GM23338 (cell line): ENCODE results near the gene CHMP1B. TPM values are rescaled to one million over a fixed set of nuclear protein-coding genes. Genes with fewer than 3 reads are reported as not detected.
A peak's percentile ranks its signal among the peaks of the same experiment; 100 is the strongest.

ENCODE experiments used
- ATAC-seq: fragments of 200-7000 bp; cut with Tn5 transposase; 3 replicates; pipeline ENCODE4 v1.9.1; 2020
- DNase-seq: peaks from one replicate; pipeline ENCODE4 v3.0.0-alpha.2; 2015; ENCODE audit warnings: low spot score
- H2AFZ ChIP-seq: fragments of 200-600 bp; sonication (generic); 2 replicates; pipeline ENCODE4 v1.8.0; 2016; ENCODE audit warnings: antibody characterized with exemption, mild to moderate bottlenecking, moderate library complexity
- H3F3A ChIP-seq: fragments of 200-600 bp; sonication (generic); replicated peaks from 2 replicates; pipeline ENCODE4 v1.8.0; 2017; ENCODE audit warnings: antibody characterized with exemption, mixed run types, low read depth
- H3K27ac ChIP-seq: fragments of 200-600 bp; sonication (generic); 2 replicates; pipeline ENCODE4 v1.6.1; 2016; ENCODE audit warnings: low read depth
- H3K27me3 ChIP-seq: fragments of 200-600 bp; sonication (generic); 2 replicates; pipeline ENCODE4 v1.8.0; 2016; ENCODE audit warnings: mild to moderate bottlenecking, mixed run types, moderate library complexity; ENCODE audit not compliant: insufficient read depth
- H3K36me3 ChIP-seq: fragments of 200-600 bp; sonication (generic); 2 replicates; pipeline ENCODE4 v1.8.0; 2016; ENCODE audit warnings: mild to moderate bottlenecking; ENCODE audit not compliant: insufficient read depth
- H3K4me1 ChIP-seq: fragments of 200-600 bp; sonication (generic); 2 replicates; pipeline ENCODE4 v1.8.0; 2016; ENCODE audit warnings: mild to moderate bottlenecking, moderate library complexity; ENCODE audit not compliant: insufficient read depth
- H3K4me2 ChIP-seq: fragments of 200-600 bp; sonication (generic); 2 replicates; pipeline ENCODE4 v1.7.1; 2017; ENCODE audit warnings: mixed run types
- H3K4me3 ChIP-seq: fragments of 200-600 bp; sonication (generic); 2 replicates; pipeline ENCODE4 v1.6.1; 2016; ENCODE audit warnings: mixed run types
- H3K79me2 ChIP-seq: fragments of 200-600 bp; sonication (generic); replicated peaks from 2 replicates; pipeline ENCODE4 v1.8.0; 2017; ENCODE audit warnings: mild to moderate bottlenecking; ENCODE audit not compliant: insufficient read depth
- H3K9me2 ChIP-seq: fragments of 200-600 bp; sonication (generic); 2 replicates; pipeline ENCODE4 v1.8.0; 2017; ENCODE audit not compliant: insufficient read depth
- H4K20me1 ChIP-seq: fragments of 200-600 bp; sonication (generic); replicated peaks from 2 replicates; pipeline ENCODE4 v1.8.0; 2017; ENCODE audit warnings: mild to moderate bottlenecking; ENCODE audit not compliant: insufficient read depth
- H3K27ac Mint-ChIP-seq: 2 replicates; pipeline ENCODE4 v1.8.0; 2020; ENCODE audit warnings: inconsistent platforms, mild to moderate bottlenecking, moderate library complexity, mixed read lengths
- H3K27me3 Mint-ChIP-seq: 3 replicates; pipeline ENCODE4 v1.8.0; 2022; ENCODE audit warnings: low read depth, mild to moderate bottlenecking, moderate library complexity, mixed read lengths, inconsistent platforms; ENCODE audit not compliant: insufficient read depth, poor library complexity
- H3K36me3 Mint-ChIP-seq: 3 replicates; pipeline ENCODE4 v1.8.0; 2021; ENCODE audit warnings: low read depth, mild to moderate bottlenecking, inconsistent platforms, moderate library complexity, mixed read lengths
- H3K4me1 Mint-ChIP-seq: 3 replicates; pipeline ENCODE4 v1.8.0; 2020; ENCODE audit warnings: mild to moderate bottlenecking, inconsistent platforms, mixed read lengths
- H3K4me3 Mint-ChIP-seq: 3 replicates; pipeline ENCODE4 v1.8.0; 2021; ENCODE audit warnings: moderate library complexity, mild to moderate bottlenecking, inconsistent platforms, mixed read lengths
- H3K9me3 Mint-ChIP-seq: 3 replicates; pipeline ENCODE4 v1.8.0; 2020; ENCODE audit warnings: moderate library complexity, mild to moderate bottlenecking, inconsistent platforms, mixed read lengths
- CREB1 ChIP-seq: fragments of 250-450 bp; sonication (Bioruptor Pico); IDR thresholded peaks from 2 replicates; pipeline ENCODE4 v1.5.0; 2020; ENCODE audit warnings: low read depth, mild to moderate bottlenecking, moderate library complexity
- JUNB ChIP-seq: IDR thresholded peaks from one replicate; pipeline ENCODE4 v1.6.1; 2016; ENCODE audit warnings: antibody characterized with exemption; ENCODE audit not compliant: unreplicated experiment
- NANOG ChIP-seq: IDR thresholded peaks from 2 replicates; pipeline ENCODE4 v1.6.1; 2016; ENCODE audit warnings: antibody characterized with exemption, borderline replicate concordance
- STAT1 ChIP-seq: IDR thresholded peaks from one replicate; pipeline ENCODE4 v1.6.1; 2016; ENCODE audit warnings: antibody characterized with exemption; ENCODE audit not compliant: unreplicated experiment
- polyA plus RNA-seq: library from polyadenylated mRNA; unstranded; fragments of >200 nt; fragmentation: Nextera tagmentation; extraction: Ambion mirVana; gene quantifications from 2 replicates; pipeline ENCODE4 v1.2.1, GENCODE V29; 2016
- total RNA-seq: library from RNA; depleted of rRNA; stranded (reverse); fragments of >200 nt; shearing (Covaris generic); gene quantifications from 2 replicates; pipeline ENCODE4 v1.2.3, GENCODE V29; 2014
- TF ChIP-seq, protein P1 (sequence below), 2 experiments: fragments of 200-600 bp in 1 of 2; sonication (generic) in 1 of 2; conservative IDR thresholded peaks; 2 replicates each; pipeline versions ENCODE4 v1.5.1 to v1.6.1; 2016 to 2017; ENCODE audit warnings: antibody characterized with exemption in 2 of 2, low read depth in 2 of 2, mild to moderate bottlenecking in 2 of 2, moderate library complexity in 1 of 2
- TF ChIP-seq, protein P2 (sequence below): IDR thresholded peaks from one replicate; pipeline ENCODE4 v1.6.1; 2018; ENCODE audit warnings: antibody characterized with exemption; ENCODE audit not compliant: unreplicated experiment

CHMP1B gene
- total and polyA plus RNA-seq, 2 experiments from 2014 or later: 41.8 to 52.1 TPM

- Mint-ChIP-seq H3K27ac (0 out of 2 replicates have a peak overlapping the region, but pooled peaks have one; percentile 36), H3K36me3 (no peaks in the 10 kb centered on the region), H3K4me1 (peaks cover 26% of the 10 kb centered on the region), H3K4me3 (no peak overlapping the region), H3K27me3 (no peaks in the 10 kb centered on the region), H3K9me3 (no peaks in the 10 kb centered on the region; the same call in 2 of the 3 replicates)
- peaks cover 18% of the 10 kb centered on the region; the same call in 1 of the 2 replicates for H3K4me1 ChIP-seq
- TF ChIP-seq STAT1 (no peak), JUNB (no peak)
- TF ChIP-seq, protein P1, sequence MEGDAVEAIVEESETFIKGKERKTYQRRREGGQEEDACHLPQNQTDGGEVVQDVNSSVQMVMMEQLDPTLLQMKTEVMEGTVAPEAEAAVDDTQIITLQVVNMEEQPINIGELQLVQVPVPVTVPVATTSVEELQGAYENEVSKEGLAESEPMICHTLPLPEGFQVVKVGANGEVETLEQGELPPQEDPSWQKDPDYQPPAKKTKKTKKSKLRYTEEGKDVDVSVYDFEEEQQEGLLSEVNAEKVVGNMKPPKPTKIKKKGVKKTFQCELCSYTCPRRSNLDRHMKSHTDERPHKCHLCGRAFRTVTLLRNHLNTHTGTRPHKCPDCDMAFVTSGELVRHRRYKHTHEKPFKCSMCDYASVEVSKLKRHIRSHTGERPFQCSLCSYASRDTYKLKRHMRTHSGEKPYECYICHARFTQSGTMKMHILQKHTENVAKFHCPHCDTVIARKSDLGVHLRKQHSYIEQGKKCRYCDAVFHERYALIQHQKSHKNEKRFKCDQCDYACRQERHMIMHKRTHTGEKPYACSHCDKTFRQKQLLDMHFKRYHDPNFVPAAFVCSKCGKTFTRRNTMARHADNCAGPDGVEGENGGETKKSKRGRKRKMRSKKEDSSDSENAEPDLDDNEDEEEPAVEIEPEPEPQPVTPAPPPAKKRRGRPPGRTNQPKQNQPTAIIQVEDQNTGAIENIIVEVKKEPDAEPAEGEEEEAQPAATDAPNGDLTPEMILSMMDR (conservative IDR thresholded peaks at IDR 0.05; ENCODE audit: low read depth in 2 of 2): peak in 1 of 2 experiments; percentile 39; a peak in 1 of 4 replicates
- H3K36me3 ChIP-seq: no peaks in the 10 kb centered on the region
- no peak overlapping the region for H3K4me2 ChIP-seq
- DNase-seq: peak; percentile 34
- no peak overlapping the region for H3K27ac ChIP-seq
- no peaks in the 10 kb centered on the region for H4K20me1 ChIP-seq
- no peaks in the 10 kb centered on the region for H3K79me2 ChIP-seq
- no peak overlapping the region for H3K4me3 ChIP-seq
- H3F3A ChIP-seq: no peaks in the 10 kb centered on the region; the same call in 1 of the 2 replicates
- H2AFZ ChIP-seq: no peak overlapping the region
- no peaks in the 10 kb centered on the region for H3K9me2 ChIP-seq
- ATAC-seq: peak; percentile 69
- H3K27me3 ChIP-seq: no peaks in the 10 kb centered on the region
These were observed 29.5 kb upstream of the CHMP1B start for GRCh38 chr18:11821643-11822237.

GRCh38 chr18:11823545-11823944 is 27.7 kb upstream of the CHMP1B start:
- H3K4me1 Mint-ChIP-seq: peaks cover 31% of the 10 kb centered on the region

GRCh38 chr18:11826836-11827235 is 24.4 kb upstream of the CHMP1B start:
- Histone ChIP-seq H2AFZ (no peak overlapping the region), H3K4me2 (no peak overlapping the region), H3K36me3 (no peaks in the 10 kb centered on the region), H3K9me2 (no peaks in the 10 kb centered on the region; the same call in 1 of the 2 replicates), H3K4me3 (no peak overlapping the region), H3K27ac (no peak overlapping the region), H3K79me2 (no peaks in the 10 kb centered on the region), H3K4me1 (peaks cover 21% of the 10 kb centered on the region), H3F3A (no peaks in the 10 kb centered on the region; the same call in 1 of the 2 replicates), H3K27me3 (no peaks in the 10 kb centered on the region), H4K20me1 (no peaks in the 10 kb centered on the region)
- Mint-ChIP-seq H3K4me3 (no peak overlapping the region), H3K27ac (no peak overlapping the region), H3K9me3 (no peaks in the 10 kb centered on the region; the same call in 2 of the 3 replicates), H3K4me1 (peaks cover 36% of the 10 kb centered on the region), H3K27me3 (peaks cover 3% of the 10 kb centered on the region), H3K36me3 (no peaks in the 10 kb centered on the region)
- TF ChIP-seq CREB1 (CRISPR knock-in tag): no peak
- no peak for TF ChIP-seq NANOG
- TF ChIP-seq, protein P2, sequence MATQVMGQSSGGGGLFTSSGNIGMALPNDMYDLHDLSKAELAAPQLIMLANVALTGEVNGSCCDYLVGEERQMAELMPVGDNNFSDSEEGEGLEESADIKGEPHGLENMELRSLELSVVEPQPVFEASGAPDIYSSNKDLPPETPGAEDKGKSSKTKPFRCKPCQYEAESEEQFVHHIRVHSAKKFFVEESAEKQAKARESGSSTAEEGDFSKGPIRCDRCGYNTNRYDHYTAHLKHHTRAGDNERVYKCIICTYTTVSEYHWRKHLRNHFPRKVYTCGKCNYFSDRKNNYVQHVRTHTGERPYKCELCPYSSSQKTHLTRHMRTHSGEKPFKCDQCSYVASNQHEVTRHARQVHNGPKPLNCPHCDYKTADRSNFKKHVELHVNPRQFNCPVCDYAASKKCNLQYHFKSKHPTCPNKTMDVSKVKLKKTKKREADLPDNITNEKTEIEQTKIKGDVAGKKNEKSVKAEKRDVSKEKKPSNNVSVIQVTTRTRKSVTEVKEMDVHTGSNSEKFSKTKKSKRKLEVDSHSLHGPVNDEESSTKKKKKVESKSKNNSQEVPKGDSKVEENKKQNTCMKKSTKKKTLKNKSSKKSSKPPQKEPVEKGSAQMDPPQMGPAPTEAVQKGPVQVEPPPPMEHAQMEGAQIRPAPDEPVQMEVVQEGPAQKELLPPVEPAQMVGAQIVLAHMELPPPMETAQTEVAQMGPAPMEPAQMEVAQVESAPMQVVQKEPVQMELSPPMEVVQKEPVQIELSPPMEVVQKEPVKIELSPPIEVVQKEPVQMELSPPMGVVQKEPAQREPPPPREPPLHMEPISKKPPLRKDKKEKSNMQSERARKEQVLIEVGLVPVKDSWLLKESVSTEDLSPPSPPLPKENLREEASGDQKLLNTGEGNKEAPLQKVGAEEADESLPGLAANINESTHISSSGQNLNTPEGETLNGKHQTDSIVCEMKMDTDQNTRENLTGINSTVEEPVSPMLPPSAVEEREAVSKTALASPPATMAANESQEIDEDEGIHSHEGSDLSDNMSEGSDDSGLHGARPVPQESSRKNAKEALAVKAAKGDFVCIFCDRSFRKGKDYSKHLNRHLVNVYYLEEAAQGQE: no peak
- TF ChIP-seq, protein P1 (conservative IDR thresholded peaks at IDR 0.05; ENCODE audit: low read depth in 2 of 2): peak; percentile 29 to 59; a peak in 3 of 4 replicates
- ATAC-seq (peak; percentile 51), DNase-seq (peak; percentile 45)

More at GRCh38 chr18:11823545-11823944, 27.7 kb upstream of the CHMP1B start:
- Histone ChIP-seq H3K4me2 (no peak overlapping the region), H3K27ac (peak overlapping the region; percentile 3), H3K27me3 (no peaks in the 10 kb centered on the region), H3K9me2 (no peaks in the 10 kb centered on the region), H4K20me1 (no peaks in the 10 kb centered on the region), H3K36me3 (no peaks in the 10 kb centered on the region), H3F3A (no peaks in the 10 kb centered on the region; the same call in 1 of the 2 replicates), H3K79me2 (no peaks in the 10 kb centered on the region), H3K4me1 (peaks cover 20% of the 10 kb centered on the region), H2AFZ (no peak overlapping the region), H3K4me3 (no peak overlapping the region)
- Mint-ChIP-seq H3K27ac (no peak overlapping the region), H3K27me3 (no peaks in the 10 kb centered on the region), H3K4me3 (no peak overlapping the region), H3K9me3 (no peaks in the 10 kb centered on the region; the same call in 2 of the 3 replicates), H3K36me3 (no peaks in the 10 kb centered on the region)
- DNase-seq: peak; percentile 41
- ATAC-seq: no peak; the same call in 2 of the 3 replicates
- TF ChIP-seq CREB1 (CRISPR knock-in tag): no peak
